Suppressor macrophage (primary cell): Measurements from ENCODE around the gene BTD.
A peak's percentile ranks its signal among the peaks of the same experiment; 100 is the strongest.

Experiments
- DNase-seq, 4 experiments: peaks; one replicate each; pipeline ENCODE4 v3.0.0-alpha.2; 2020 to 2022
- total RNA-seq, 17 experiments: gene quantifications; one replicate each; lab custom pipeline; 2026; ENCODE audit warnings: mixed read lengths in 6 of 17, inconsistent platforms in 3 of 17; lab: John Stamatoyannopoulos, UW

The BTD gene, protein sequence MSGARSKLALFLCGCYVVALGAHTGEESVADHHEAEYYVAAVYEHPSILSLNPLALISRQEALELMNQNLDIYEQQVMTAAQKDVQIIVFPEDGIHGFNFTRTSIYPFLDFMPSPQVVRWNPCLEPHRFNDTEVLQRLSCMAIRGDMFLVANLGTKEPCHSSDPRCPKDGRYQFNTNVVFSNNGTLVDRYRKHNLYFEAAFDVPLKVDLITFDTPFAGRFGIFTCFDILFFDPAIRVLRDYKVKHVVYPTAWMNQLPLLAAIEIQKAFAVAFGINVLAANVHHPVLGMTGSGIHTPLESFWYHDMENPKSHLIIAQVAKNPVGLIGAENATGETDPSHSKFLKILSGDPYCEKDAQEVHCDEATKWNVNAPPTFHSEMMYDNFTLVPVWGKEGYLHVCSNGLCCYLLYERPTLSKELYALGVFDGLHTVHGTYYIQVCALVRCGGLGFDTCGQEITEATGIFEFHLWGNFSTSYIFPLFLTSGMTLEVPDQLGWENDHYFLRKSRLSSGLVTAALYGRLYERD
- 6.3 to 18.1 (median 12.5) reads per million in 17 experiments for total RNA-seq

- DNase-seq: peak; percentile 96 to 99 (median 98)
Observed at GRCh38 chr3:15601399-15602145, at the start of gene BTD, which contains the start of gene HACL1. Gene BTD (plus strand): TSS chr3:15601745. CDS start chr3:15635440, 33,695 bp downstream. Gene HACL1 (minus strand): TSS chr3:15601569. CDS start chr3:15601463, 106 bp downstream.

- peak in 2 of 4 experiments; percentile 5 to 18 for DNase-seq
Observed at GRCh38 chr3:15551902-15552301, 49.6 kb upstream of the BTD start.

GRCh38 chr3:15553749-15554148 lies 47.8 kb upstream of the BTD start:
- DNase-seq: no peak

DNA sequence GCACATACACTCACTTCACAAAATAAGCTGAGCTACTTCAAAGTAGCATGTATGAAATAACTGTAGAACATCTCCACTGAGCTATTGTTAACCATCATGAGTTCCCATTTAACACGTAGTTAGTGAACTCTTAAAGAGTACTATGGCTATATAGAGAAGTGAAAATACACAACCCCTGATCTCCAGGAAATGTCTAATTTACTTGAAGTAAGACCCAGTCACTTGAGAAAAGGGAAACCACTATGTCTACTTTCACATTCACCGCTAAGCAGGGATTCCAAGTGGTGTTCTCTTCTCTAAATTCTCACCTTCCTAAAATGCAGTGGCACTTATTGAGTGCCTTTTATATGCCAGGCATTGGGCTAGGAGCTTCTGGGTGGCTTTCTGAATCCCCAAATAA lies 45.0 kb upstream of the BTD start:
- DNase-seq: peak; percentile 59 to 95 (median 78)

DNA sequence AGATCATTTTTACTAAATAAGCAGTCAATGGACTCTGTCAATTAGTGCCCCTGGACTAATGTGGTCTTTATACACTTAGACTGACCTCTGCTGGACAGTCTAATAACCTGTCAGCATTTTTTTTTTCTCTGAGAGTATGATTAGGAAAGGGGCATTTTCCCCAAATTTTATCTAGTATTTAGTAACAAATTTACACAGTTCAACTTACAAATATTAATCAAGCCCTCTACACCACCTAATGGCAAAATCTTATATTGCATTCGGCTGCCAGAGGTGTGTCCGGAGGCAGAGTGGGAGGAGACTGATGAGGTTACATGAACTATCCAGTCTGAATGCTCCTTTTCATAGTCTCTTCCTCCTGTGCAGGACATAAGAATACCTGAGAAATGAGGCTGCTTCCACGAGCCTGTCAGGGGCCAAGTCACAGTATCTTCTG lies 44.0 kb upstream of the BTD start:
- DNase-seq: peak; percentile 79 to 83 (median 80)

GRCh38 chr3:15558581-15558980 lies 43.0 kb upstream of the BTD start:
- DNase-seq: no peak

DNA sequence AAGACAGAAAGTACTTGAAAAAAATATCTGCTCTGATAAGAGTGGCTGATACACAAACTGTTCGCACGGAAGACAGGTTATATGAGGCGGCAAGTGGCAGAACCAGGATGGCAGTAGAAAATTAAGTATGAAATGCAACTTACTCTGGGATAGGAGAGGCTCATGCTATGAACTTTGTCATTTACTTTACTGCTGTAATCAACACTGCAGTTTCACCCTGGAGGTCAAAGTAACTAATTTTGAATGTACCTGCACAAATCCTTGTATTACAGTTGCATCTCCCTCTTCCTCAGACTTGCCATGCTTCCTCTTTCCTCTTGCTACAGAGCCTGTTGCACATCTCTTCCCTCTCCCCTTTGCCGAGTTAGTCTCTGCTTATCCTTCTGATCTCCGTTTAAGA lies 39.0 kb upstream of the BTD start:
- DNase-seq: no peak

- no peak for DNase-seq
Observed at GRCh38 chr3:15563190-15563589, 38.4 kb upstream of the BTD start.

DNA sequence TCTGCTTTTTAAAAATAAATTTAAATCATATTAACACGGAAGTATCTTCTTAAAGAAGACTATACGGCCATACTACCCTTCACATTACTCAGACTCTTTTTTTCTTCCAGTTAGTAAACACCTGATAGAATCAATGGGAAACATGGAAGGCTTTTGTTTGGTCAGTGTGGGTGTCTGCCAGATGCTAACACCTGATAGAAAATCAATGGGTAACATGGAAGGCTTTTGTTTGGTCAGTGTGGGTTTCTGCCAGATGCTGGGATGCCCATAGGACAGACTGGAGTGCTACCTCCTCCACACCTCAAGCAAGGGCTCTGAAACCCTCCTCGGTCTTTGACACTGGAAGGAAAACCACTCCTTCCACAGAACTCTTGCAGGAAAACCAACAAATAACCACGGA lies 29.4 kb upstream of the BTD start:
- no peak for DNase-seq

DNA sequence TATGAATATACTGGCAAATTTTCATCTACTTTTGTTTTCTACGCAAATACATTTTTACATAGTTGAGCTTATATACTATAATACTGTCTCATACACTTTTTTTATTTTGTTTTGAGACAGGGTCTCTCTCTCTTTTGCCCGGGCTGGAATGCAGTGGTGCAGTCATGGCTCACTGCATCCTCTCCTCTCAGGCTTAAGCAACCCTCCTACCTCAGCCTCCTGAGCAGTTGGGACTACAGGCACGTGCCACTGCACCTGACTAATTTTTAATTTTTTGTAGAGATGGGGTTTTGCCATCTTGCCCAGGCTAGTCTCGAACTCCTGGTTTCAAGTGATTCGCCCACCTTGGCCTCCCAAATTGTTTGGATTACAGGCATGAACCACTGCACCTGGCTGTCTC lies 26.1 kb upstream of the BTD start:
- no peak for DNase-seq

- peak in 2 of 4 experiments; percentile 34 to 37 for DNase-seq
Observed at GRCh38 chr3:15576475-15576874, 25.1 kb upstream of the BTD start.

GRCh38 chr3:15578289-15578867 lies 23.2 kb upstream of the BTD start:
- peak; percentile 58 to 81 (median 74) for DNase-seq

DNA sequence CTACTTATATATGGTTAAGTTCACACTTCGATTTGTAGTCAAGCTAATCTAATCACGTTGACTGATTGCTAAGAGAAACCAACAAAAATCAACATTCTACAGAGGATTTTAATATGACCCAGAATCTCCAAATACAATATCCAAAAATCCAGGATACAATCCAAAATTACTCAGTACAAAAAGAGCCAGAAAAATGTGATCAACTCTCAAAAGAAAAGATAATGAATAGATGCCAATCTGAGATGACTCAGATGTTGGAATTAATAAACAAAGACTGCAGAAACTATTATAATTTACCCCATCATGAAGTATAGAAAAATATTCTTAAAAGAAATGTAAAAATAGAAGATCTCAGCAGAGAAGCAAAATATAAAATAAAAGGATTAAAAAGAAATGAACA lies 22.5 kb upstream of the BTD start:
- no peak for DNase-seq

DNA sequence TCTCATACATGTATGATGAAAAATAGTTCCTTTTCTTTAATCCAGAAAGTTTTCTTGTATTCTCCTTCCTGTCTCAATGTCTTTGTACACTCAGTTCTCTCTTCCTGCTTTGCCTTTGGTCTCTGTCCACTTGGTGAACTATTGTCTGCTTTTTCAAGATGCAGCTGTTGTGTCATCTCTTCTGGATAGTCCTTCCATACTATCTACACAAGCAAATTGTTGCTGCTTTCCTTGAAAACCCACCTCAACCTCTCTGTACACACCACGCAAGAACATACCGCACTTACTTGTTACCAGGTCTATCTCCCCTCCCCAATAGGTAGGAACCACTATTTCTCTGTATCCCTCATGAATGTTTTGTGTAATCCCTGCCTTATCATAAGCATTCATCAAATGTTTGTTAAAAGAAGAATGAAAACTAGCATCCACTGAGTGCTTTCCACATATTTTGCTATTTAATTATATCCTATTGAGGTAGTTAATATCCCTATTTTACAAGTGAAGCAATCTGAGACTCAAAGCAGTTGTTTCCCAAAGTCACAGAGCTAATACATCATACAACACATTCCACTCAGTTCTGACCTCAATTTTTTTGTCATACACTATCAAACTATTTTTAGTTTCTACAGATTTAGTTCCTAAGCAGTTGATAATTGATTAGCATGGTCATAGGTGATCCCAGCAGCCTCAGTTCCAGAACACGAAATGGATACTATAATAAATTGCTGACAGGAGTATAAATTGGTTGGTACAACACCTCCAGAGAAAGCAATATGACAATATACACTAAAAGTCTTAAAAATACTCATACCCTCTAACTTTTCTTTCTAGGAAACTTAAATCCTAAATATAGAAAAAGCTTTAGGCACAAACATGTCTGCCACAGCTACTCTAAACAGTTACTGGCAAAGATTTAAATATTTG lies 19.8 kb upstream of the BTD start:
- no peak for DNase-seq

DNA sequence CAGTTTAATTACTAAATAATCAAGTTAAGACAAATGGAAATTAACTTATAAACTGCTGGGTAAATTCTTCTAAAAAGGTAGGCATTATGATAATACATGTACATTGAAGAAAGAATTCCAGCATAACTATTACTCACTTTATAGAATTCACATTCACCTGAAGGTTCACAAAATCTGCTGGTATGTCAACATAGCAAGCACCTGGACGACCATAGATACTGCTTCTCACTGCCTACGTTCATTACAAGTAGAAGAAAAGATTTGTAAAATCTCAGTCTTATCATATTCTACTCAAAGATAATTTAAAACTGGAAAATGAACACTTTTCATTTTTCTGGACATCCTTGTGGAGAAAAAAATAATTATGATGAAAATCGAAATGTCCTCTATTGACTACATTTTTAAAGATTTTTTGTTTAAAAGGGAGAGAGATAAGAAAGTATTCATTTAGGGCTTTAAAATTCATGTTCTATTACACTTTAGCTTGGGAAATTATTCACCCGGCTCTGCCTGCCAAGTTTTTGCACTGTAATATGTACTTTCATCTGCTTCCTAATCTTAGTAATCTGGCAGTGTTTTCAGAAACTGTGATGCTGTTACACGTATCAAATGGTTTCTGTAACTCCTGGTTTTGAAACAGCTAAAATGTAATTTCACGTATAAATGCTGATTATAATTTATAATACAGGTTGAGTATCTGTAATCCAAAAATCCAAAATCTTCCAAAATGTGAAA lies 16.3 kb upstream of the BTD start:
- no peak for DNase-seq

GRCh38 chr3:15591242-15591641 lies 10.3 kb upstream of the BTD start:
- DNase-seq: no peak

- no peak for DNase-seq
Observed at GRCh38 chr3:15591928-15592327, 9.6 kb upstream of the BTD start.

GRCh38 chr3:15592968-15593367 lies 8.6 kb upstream of the BTD start:
- no peak for DNase-seq

DNA sequence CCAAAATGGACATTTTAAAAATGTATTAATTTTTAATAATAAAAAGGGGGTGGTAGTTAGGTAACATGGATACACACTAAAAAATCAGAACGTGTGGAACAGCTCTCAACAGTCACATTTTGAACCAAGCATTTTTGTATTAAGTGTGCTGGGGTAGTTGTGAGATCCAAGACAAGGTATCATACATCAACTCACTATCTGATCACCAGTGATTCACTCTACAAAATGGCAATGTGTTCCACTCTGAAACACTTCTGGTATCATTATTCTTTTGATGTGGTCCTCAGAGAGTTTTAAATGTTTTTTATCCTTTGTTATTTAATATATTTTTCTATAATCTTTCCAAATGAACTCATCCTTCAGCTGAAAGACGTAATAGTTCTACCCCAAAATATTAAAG lies 5.6 kb upstream of the BTD start:
- no peak for DNase-seq

GRCh38 chr3:15601046-15601398 lies 523 bp upstream of the BTD start:
- no peak for DNase-seq

DNA sequence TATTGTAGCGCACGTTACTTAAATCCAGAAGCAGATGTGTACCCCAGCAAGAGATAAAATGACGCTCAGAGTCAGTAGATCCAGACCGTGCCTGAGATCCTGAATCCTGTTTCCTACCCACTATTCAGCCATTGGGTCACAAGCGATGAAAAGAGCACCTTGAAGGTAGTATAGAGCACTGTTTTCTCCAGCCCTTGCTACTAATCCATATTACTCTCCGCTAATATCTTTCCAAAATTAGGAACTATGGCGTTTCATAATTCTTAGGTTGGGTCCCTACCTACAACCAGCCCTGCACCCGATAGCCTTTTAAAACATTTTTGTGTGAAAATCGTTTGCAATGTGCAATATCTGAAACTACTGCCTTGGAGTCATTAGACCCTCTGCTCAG lies 596 bp downstream of the BTD start:
- DNase-seq: peak in 1 of 4 experiments; percentile 9
